GM21717 (cell line): Measurements from ENCODE around the gene PLCD3.
"Not testable (repeated sequence)": the region's sequence is repeated elsewhere in the genome, so short reads cannot be mapped to it uniquely, and the experiment has no call there.

ENCODE experiments used
- ATAC-seq: cut with Tn5 transposase; IDR thresholded peaks from one replicate; pipeline ENCODE4 v1.9.1; 2021; ENCODE audit warnings: mild to moderate bottlenecking, moderate library complexity; ENCODE audit not compliant: unreplicated experiment

Gene PLCD3

DNA sequence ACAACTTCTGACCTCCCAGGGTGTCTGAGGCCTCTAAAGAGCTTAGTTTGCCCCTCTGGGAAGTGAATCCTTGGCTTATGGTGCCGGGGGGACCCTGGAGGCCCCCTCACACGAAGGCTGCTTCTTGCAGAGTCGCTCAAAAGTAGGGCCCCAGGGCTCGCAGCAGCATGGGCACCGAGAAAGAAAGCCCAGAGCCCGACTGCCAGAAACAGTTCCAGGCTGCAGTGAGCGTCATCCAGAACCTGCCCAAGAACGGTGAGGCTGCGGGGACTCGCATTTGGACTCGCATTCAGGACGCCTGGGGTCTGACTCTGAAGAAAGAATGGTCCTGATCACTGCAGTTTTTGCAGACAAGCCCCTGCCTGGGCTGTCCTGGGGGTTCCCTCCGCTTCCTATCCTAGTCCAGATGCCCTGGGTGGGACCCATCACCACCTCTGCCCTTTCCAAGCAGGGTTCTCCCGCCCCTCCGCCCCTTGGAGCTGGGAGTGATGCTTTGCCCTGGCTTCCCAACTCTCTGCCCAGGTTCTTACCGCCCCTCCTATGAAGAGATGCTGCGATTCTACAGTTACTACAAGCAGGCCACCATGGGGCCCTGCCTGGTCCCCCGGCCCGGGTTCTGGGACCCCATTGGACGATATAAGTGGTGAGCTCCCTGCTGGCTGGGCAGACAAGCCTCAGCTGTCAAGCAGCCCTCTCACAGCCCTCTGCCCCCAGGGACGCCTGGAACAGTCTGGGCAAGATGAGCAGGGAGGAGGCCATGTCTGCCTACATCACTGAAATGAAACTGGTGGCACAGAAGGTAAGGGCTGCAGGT is 3.9 kb upstream of the PLCD3 start:
- no peak for ATAC-seq

DNA sequence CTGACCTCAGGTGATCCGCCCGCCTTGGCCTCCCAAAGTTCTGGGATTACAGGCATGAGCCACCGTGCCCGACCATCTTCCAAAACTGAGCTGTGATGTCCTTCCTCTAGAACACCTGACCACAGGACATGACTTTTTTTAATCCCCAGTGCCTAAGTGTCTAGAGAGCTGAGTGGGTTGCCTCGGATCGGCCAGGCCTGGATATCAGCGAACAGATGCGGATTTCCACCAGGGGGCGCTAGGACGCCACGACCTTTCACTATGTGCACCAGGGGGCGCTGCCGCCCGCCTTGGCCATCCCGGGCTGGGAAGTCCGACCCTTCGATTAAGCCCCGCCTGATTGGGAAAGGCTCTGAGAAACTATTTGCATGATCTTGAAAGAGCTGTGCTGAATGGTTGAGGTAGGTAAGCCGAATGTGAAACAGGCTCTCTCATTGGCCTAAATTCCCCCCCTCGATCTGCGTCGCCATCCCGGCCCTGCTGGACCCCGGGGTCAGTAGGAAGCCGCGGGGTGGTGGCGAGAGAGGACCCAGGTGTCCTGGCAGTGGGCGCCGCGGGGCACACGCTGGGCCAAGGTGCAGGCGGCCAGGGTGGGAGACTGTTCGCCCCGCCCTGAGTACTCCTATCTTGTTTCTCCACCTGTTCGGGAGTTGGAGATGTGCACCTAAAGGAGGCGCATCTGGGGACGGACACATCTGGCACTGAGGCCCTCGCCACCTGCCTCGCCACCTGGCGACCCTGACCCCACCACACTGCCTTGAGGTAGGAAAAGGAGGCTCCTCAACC is 3.1 kb upstream of the PLCD3 start, which contains the start of gene ACBD4:
TSS of gene ACBD4 (plus strand) at position 496 of the 786 bp plus-strand sequence. CDS start 458 bp downstream, outside the sequence.
- peak; percentile 76 for ATAC-seq

DNA sequence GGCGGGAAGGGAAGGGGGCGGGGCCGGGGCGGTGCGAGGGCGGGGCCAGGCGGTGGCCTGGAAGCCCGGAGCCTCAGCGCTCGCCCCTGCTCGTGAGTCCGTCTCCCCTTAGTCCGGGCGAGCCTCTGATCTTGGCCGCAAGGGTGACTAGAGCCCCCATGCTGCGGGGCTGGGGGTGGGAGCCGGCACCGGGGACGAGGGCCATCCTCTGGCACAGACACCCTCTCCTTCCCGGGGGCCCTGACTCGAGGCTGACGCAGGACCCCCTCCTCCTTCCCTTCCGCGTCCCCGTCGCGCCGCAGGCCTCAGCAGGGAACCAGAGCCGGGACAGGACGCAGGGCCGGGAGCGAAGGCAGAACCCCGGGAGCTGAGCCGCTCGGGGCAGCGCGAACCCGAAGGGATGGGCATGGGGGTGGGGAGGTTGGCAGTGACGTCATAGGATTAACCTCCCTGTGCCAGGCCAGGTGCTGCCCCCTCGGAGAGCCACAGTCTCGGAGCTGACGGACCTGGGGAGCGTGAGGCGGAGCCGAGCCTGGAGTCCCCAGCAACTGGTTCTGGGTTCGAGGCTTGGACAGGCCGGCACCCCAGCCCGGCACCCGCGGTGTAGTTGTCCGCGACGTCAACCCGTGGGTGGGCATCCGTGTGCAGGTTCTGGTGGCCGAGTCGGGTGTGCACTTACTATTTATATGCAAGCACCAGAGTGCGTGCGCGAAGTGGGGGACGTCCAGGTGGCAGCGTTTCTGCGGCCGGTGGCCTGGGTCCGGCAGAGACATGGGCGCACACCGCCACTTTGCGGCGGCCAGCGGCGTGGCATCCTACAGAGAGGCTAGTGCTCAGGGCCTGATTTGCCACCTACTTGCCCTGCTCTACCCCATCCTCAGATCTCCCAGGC is 503 bp upstream of the PLCD3 start:
- no peak for ATAC-seq

DNA sequence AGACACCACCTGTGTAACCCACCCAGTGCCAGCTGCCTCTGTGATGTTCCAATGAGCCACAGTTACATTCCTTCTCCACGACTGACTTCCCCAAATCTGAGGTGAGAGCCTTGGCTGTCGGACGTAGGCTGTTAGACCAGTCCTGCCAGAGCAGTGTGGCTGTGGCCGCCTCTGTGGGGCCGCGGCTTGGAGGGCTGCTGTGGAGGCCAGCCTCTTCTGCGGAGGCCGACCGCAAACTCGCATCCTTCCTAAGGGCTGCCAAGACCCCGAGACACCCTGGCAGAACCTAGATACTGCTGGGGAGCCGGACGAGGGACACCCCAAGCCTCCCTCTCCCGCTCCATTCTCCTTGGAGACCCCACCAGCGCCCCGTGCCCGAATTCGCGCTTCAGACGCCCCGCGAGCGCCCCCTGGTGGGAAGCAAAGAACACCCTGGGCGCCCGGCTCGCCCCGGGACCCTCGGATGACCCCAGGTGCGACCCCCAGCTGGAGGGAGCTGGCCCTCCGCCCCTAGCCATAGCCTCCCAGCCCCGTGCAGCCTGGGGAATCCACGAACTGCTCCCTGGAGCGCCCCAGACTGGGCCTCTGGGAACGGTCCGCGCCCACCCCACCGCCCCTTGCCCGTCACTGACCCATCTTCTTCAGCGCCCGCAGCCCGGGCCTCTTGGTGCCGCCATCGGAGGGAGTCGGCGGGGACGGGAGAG is 547 bp downstream of the PLCD3 start:
- ATAC-seq, result no peak

DNA sequence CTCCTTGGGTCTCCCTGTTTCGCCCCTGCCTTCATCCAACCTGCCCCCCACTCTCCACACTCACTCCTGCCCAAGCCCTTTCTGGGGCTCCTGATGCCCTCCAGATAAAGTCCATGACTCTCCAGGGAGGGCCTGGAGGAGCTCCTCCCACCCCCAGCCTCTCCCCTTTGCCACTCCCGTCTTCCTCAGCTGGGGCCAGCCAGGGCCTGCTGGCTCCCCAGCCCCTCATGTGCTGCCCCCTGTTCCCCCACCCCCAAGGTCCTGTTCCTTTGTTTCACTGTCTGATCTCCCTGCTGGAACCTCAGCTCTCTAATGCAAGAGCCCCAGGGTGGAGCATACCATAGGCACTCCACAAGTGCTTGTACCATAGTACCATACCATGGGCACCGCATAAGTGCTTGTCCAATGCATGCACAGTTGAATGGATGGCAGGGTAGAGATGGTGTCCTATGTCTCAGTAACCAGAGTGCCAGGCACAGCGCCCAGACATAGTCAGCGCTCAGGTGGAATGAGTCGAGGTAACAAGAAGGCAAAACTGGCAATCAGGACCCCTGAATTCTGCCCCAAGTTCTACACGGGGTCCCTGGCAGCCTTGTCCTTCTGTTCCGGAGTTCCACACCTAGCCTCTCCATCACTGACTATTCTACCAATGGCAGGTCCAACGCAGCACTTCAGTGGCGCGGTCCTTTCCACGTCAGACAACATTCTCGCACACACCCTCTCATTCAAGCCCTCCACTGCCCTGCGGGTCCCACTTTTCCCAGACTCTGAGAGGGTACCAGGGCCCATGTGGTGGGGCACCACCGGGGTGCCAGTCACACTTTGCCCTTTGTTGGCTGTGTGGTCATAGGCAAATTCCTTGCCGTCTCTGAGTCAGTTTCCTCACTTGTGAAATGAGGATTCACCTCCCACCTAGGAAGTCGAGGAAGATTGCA is 1.4 kb downstream of the PLCD3 start:
- no peak for ATAC-seq

DNA sequence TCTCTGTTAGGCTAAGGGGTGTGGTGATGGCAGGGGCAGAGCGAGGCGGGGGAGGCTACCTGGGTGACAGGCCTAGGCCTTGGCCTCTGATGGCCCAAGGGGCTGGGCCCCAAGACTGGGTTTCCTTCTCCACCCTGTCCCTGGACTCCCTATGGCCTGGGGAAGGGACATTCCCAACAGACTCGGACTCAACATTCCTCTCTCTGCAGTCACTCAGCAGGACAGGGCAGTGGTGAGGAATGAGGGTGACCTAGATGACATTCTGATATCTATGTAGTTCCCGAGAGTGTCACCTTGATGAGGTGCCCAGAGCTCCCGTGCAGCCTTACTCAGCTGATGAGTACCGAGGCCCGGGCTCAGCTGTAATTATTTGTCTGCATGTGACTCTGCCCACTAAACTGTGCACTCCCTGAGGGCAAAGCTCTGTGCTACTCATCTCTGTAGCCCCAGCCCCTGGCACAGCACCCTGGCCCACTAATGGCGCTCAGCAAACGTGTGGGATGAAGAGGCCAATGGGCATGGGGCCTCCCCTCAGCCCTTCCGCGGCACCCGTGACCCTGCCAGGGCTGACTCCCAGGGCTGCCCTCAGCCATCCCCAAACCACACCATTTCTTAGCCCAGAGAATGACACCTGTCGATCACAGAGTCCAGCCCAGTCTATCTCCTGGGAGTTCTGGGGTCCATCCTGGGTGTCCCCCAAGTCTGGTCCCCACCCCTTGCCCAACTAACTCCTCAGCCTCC is 2.2 kb downstream of the PLCD3 start:
- no peak for ATAC-seq

DNA sequence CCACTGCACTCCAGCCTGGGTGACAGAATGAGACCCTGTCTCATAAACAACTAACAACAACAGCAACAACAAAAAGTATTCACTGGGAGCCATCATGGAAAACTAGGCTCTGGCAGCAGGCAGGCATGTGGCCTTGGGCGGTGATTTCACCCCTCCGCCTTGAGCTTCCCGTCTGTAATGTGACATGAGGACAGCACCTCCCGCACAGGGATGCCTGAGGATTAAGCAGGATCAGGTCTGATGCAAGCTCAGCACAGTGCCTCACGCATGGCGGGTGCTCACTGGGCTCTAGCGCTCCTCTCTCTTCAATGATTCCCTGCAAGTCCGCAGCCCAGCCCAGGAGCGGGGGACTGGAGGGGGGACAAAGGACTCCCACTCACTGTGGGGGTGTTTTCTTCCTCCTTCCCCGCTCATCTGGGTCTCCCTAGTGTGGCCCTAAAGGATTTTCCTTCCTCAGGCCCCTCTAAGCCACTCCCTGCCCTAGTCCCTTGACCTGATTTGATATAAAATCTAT is 2.8 kb downstream of the PLCD3 start:
- no peak for ATAC-seq

DNA sequence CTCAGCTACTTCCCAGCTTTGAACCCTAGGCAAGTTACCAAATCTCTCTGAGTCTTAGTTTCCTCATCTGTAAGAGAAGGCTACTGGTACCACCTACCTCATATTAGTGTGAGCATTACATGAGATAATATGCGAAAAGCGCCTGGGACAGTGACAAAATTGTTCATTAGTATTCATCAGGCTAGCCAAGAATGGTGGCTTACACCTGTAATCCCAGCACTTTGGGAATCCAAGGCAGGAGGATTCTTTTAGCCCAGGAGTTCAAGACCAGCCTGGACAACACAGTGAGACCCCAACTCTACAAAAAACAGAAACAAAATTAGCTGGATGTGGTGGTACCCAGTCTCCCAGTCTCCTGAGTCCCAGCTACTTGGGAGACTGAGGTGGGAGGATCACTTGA is 3.3 kb downstream of the PLCD3 start:
- ATAC-seq, result no peak

DNA sequence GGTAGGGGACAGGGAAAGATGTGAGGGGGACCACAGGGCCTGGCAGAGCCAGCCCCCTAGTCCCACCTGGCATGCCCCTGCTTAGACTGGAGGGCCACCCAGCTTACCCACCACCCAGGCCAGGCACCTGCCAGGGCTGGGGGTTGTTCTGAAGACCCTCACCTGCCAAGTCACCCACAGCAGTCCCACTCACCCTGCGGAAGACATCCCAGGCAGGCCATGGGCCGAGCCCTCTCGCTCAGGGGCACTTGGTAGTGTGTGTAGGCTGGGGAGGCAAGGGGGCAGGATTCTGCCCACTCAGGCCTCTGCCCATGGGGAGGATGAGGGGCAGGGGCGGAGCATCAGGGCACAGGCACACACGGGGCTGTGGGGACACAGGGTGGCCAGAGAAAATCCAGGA is 4.0 kb downstream of the PLCD3 start:
- ATAC-seq, result no peak

DNA sequence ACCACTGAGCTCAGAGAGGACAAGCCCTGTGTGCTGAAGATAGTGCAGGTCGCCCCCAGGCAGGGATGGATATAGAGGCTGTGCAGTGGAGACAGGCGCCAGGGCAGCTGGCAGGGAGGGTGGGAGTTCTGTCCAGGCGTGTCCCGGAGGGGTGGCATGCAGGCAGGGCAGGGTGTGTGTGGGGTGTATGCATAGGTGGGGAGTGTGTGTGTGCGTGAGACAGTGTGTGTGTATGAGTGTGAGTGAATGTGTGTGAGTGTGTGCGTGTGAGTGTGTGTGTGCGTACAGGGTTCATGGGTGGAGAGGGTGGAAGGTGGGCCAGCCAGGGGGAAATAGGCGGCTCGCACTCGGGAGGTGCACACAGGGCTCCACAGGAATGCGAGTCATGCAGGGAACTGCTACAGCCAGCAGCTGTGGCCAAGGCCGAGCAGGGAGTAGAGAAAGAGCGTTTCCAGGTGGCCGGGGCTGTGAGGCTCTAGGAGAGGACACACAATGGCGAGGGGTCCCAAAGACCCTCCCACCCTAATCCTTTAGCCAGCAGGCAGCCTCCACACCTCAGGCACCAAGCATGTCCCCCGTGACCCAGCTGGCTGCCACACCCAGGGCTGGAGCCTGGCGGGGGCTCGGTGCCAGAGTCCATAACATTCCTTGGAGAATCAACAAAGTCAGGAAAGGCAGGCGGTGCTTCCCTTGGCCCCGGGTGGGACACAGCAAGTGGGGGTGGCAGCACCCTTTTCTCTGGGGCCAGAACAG is 4.6 kb downstream of the PLCD3 start:
- no peak for ATAC-seq

DNA sequence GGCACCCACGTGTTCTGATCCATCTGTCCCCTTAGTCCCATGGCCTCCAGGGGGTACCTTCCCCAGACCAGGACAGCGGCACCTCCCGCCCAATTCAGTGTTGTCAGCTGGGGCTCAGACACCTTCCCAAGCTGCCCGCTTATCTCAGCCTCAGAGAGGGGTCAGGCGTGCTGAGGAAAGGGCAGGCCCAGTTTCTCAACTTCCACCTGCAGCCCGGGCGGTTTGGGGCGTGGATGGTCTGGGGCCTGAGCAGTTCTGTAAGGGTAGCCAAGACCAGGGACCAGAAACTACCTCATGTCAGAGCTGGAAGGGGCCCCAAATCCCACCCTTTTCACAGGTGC is 5.1 kb downstream of the PLCD3 start:
- no peak for ATAC-seq

DNA sequence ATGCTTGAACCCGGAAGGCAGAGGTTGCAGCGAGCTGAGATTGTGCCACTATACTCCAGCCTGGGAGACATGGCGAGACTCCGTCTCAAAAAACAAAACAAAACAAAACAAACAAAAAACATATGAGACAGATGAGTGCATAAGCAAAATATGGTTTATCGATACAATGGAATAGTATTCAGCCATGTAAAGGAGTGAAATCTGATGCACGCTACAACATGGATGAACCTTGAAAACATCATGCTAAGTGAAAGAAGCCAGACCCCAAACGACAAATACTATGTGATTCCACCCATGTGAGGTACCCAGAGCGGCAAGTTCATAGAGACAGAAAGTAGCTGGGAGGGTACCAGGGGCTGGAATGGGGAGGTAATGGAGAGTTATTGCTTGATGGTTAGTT is 6.8 kb downstream of the PLCD3 start:
- ATAC-seq, result no peak

DNA sequence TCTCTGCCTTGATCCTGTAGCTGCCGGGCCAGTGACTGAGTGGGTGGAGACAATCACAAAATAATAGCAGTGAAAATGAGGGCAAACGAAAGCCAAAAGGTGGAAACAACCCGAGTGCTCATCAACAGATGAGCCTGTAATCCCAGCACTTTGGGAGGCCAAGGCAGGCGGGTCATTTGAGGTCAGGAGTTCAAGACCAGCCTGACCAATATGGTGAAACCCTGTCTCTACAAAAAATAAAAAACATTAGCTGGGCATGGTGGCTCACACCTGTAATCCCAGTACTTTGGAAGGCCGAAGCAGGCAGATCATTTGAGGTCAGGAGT is 7.6 kb downstream of the PLCD3 start:
- ATAC-seq, result not testable (repeated sequence)

DNA sequence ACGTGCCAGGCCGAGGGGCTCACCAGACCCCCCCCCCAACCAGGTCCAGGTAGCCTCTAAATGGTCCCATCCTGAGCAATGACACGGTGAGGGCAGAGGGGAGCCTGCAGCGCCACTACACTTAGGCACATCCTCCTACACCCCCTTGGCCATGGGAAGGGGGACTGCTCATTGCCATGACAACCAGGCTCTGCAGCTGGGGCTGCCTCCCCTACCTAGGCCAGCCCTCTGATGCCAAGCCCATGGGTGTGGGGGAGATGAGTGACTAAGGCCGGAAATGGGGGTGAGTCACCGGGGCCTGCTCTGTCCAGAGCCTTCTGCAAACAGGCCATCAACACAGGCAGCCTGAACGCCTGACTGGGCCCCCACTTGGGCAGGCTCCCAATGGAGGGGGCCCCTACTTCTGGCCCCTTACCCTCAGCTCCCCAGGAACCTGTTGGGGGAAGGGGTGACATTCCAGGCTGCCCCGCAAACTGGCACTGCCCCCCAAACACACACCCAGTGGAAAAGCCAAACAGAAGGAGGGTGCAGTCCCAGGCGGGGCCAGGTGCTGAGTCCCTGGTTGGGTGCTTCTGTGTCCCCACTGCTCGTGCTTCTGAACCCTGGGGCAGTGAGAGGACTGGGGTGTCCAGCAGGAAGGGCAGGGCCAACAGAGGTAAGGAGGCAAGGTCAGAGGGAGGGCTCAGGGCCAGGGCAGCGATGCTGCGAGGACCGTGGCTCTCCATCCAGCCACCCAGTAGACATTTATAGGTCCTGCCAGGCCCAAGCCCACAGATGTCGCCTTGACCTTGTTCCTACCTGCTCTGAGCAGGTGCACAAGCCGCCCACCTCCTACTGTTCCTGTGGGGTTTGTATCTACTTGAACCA is 8.2 kb downstream of the PLCD3 start:
- ATAC-seq, result no peak

DNA sequence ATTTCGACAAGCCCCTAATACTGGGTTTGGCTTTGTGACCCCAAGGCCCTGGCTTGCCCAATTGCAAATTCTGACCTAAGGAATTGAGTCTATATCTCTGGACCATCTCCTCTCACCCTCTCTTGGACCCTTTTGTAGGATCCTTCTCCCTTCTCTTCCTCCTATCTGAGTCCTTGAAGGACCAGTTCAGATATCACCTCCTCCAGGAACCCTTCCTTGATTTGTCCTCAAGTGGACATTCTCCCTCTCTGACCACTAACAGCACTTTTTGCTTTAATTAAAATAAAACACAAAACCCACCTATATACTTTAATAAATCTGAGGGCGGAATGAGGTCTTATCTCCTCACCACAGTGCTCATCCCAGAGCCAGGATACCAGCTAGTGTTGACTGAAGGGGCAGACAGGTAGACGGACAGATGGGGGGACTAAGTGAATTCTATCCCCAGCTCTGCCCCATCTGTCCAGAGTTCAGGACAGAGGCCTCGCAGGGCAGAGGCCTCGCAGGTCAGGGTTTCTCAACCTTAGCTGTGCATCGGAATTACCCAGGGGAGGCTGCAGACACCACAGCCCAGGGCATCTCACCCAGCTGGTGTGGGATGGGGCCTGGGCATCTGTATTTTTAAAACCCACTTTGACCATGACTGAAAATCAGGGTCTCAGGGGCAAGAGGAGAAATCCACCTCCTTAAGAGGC is 9.1 kb downstream of the PLCD3 start:
- no peak for ATAC-seq

DNA sequence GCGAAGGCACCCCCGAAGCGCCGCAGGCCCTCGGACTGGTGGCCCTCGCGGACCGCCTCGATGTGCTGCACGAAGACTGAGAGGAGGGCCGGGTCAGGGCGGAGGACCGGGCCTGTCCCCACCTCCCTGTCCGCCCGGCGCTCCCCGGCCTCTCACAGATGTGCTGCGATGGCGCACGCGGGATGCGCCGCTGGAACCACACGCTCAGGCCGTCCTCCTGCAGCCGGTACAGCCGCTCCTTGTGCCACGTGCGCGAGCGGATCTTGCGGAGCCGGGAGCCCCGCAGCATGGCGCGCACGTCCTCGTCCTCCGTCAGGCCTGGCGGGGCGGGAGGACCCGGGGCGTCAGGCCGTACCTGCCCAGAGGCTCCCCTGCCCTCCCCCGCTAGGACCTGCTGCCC is 11.3 kb downstream of the PLCD3 start:
- ATAC-seq, result no peak

DNA sequence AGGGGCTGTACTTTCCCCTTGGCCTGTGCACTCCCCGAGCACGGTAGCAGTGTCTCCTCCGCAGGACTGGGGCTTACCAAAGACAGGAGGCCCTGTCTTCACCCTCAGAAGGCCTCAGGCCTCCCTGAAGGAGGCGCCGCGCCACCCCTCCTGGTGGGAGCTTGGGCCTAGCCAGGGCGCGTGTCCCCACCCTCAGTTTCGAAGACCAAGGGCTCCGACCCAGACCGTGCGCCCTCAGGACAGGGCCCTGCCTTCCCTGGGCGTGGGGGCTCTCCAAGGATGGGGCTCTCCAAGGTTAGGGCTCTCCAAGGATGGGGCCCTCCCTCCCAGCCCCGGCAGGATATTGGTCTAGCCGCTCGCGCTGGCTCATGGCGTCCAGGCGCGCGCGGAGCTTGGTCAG is 11.8 kb downstream of the PLCD3 start:
- ATAC-seq, result no peak
